CD4-positive, alpha-beta T cell (primary cell): ENCODE results near the gene FRZB. TPM values are rescaled to one million over a fixed set of nuclear protein-coding genes. Genes with fewer than 3 reads are reported as not detected.

ENCODE experiments used
- ATAC-seq: fragments of 200-7000 bp; cut with Tn5 transposase; one replicate; pipeline ENCODE4 v1.10.0; 2022; ENCODE audit warnings: mild to moderate bottlenecking; ENCODE audit not compliant: poor library complexity
- CTCF ChIA-PET: fragments of 350-600 bp; sonication (Branson Sonifier 250); formaldehyde crosslinking; loops from one replicate; lab custom pipeline; 2021; ENCODE audit warnings: antibody characterized with exemption, inconsistent platforms; lab: Charles Lee
- POLR2A ChIA-PET: fragments of 350-600 bp; sonication (Branson Sonifier 250); formaldehyde crosslinking; loops from one replicate; lab custom pipeline; 2021; ENCODE audit warnings: antibody characterized with exemption, inconsistent platforms; lab: Charles Lee
- DNase-seq, 14 experiments: peaks; one replicate each; pipeline ENCODE4 v3.0.0-alpha.2; 2013 to 2020; ENCODE audit warnings: mixed read lengths in 2 of 14
- H3K27ac ChIP-seq, 2 donors: one replicate each; pipeline versions ENCODE4 v1.5.1 to v1.7.0; 2013; ENCODE audit warnings: low read length in 2 of 2, low read depth in 1 of 2, mild to moderate bottlenecking in 1 of 2
- H3K27me3 ChIP-seq, 2 experiments: 1 replicate in 1 of 2; 2 replicates in 1 of 2; pipeline versions ENCODE4 v1.6.1 to v1.7.0; 2013; ENCODE audit warnings: low read length in 2 of 2, control low read depth in 1 of 2, mild to moderate bottlenecking in 1 of 2, moderate library complexity in 1 of 2; ENCODE audit not compliant: insufficient read depth in 2 of 2, control insufficient read depth in 1 of 2
- H3K36me3 ChIP-seq: one replicate; pipeline ENCODE4 v1.6.1; 2013; ENCODE audit warnings: low read length, control low read depth; ENCODE audit not compliant: insufficient read depth
- H3K4me1 ChIP-seq: one replicate; pipeline ENCODE4 v1.6.1; 2013; ENCODE audit warnings: low read length, control low read depth; ENCODE audit not compliant: insufficient read depth
- H3K4me3 ChIP-seq: one replicate; pipeline ENCODE4 v1.5.1; 2013; ENCODE audit warnings: mild to moderate bottlenecking, low read length, moderate library complexity
- H3K9me3 ChIP-seq, 2 experiments: 1 replicate in 1 of 2; 2 replicates in 1 of 2; pipeline versions ENCODE4 v1.6.1 to v1.7.0; 2013; ENCODE audit warnings: low read length in 2 of 2, mild to moderate bottlenecking in 2 of 2, control low read depth in 1 of 2, moderate library complexity in 1 of 2; ENCODE audit not compliant: control insufficient read depth in 1 of 2, insufficient read depth in 1 of 2
- H3K27ac Mint-ChIP-seq: one replicate; pipeline ENCODE4 v1.8.0; 2020; ENCODE audit warnings: mixed read lengths
- H3K27me3 Mint-ChIP-seq: one replicate; pipeline ENCODE4 v1.8.0; 2021; ENCODE audit warnings: mixed read lengths
- H3K36me3 Mint-ChIP-seq: one replicate; pipeline ENCODE4 v1.8.0; 2021; ENCODE audit warnings: low read depth, mixed read lengths
- H3K4me1 Mint-ChIP-seq: one replicate; pipeline ENCODE4 v1.8.0; 2021; ENCODE audit warnings: low read depth, mixed read lengths
- H3K4me3 Mint-ChIP-seq: one replicate; pipeline ENCODE4 v1.8.0; 2020; ENCODE audit warnings: mild to moderate bottlenecking, mixed read lengths
- H3K9me3 Mint-ChIP-seq: one replicate; pipeline ENCODE4 v1.8.0; 2020; ENCODE audit warnings: mixed read lengths
- CTCF ChIP-seq: fragments of 200-600 bp; IDR thresholded peaks from one replicate; pipeline ENCODE4 v1.8.0; 2022; ENCODE audit warnings: antibody characterized with exemption, mild to moderate bottlenecking
- intact Hi-C, 2 experiments: fragments of 100-400 bp; cut with DNase I in 1 of 2; cut with micrococcal nuclease in 1 of 2; formaldehyde crosslinking; loops; one replicate each; pipeline versions ENCODE4 v1.15.1 to v1.9.0; 2023 to 2025; cut with DNase I, micrococcal nuclease
- total RNA-seq, 174 experiments: library from RNA in 2 of 174; stranded (reverse) in 2 of 174; gene quantifications; one replicate each; pipeline ENCODE4 v1.2.3 and lab custom pipeline; 2021 to 2026

Gene FRZB
- total RNA-seq, 2 experiments from 2014 or later, result not detected

- no peak overlapping the region for H3K4me3 Mint-ChIP-seq
- DNase-seq, result no peak
- no peaks in the 10 kb centered on the region for H3K4me1 ChIP-seq
- H3K27ac Mint-ChIP-seq, result no peak overlapping the region
- intact Hi-C loops, result no loop called here
- CTCF ChIA-PET, result no interaction called here
- H3K9me3 ChIP-seq, result no peaks in the 10 kb centered on the region
- no peaks in the 10 kb centered on the region for H3K9me3 Mint-ChIP-seq
- H3K4me3 ChIP-seq, result no peak overlapping the region
- TF ChIP-seq CTCF, result no peak
- no peaks in the 10 kb centered on the region for H3K4me1 Mint-ChIP-seq
- no peak for ATAC-seq
- H3K27ac ChIP-seq, result no peak overlapping the region
- H3K27me3 ChIP-seq, result no peaks in the 10 kb centered on the region
- H3K36me3 Mint-ChIP-seq, result no peaks in the 10 kb centered on the region
- H3K27me3 Mint-ChIP-seq, result peaks cover 29% of the 10 kb centered on the region
- POLR2A ChIA-PET, result no interaction called here
- no peaks in the 10 kb centered on the region for H3K36me3 ChIP-seq
Observed at GRCh38 chr2:182814804-182815203, 51.6 kb downstream of the FRZB start.

GRCh38 chr2:182814380-182814779 is 52.1 kb downstream of the FRZB start:
- DNase-seq (no peak), ATAC-seq (no peak)
- no peaks in the 10 kb centered on the region for H3K9me3 Mint-ChIP-seq
- no peaks in the 10 kb centered on the region for H3K36me3 Mint-ChIP-seq
- no peaks in the 10 kb centered on the region for H3K4me1 Mint-ChIP-seq
- no peaks in the 10 kb centered on the region for H3K4me1 ChIP-seq
- H3K27me3 Mint-ChIP-seq, result peaks cover 29% of the 10 kb centered on the region
- H3K9me3 ChIP-seq, result no peaks in the 10 kb centered on the region
- no peak overlapping the region for H3K4me3 ChIP-seq
- H3K27me3 ChIP-seq, result no peaks in the 10 kb centered on the region
- ChIA-PET CTCF (no interaction called here), POLR2A (no interaction called here)
- TF ChIP-seq CTCF, result no peak
- intact Hi-C loops, result no loop called here
- H3K4me3 Mint-ChIP-seq, result no peak overlapping the region
- H3K27ac ChIP-seq, result no peak overlapping the region
- no peak overlapping the region for H3K27ac Mint-ChIP-seq
- H3K36me3 ChIP-seq, result no peaks in the 10 kb centered on the region

- H3K4me3 ChIP-seq, result no peak overlapping the region
- no peaks in the 10 kb centered on the region for H3K4me1 ChIP-seq
- Mint-ChIP-seq H3K27me3 (peaks cover 19% of the 10 kb centered on the region), H3K36me3 (no peaks in the 10 kb centered on the region), H3K4me3 (no peak overlapping the region), H3K9me3 (no peaks in the 10 kb centered on the region), H3K4me1 (no peaks in the 10 kb centered on the region), H3K27ac (no peak overlapping the region)
- H3K36me3 ChIP-seq, result no peaks in the 10 kb centered on the region
- no peak for TF ChIP-seq CTCF
- no peaks in the 10 kb centered on the region for H3K27me3 ChIP-seq
- H3K27ac ChIP-seq, result no peak overlapping the region
- CTCF ChIA-PET, result no interaction called here
- intact Hi-C loops, result no loop called here
- DNase-seq (no peak), ATAC-seq (no peak)
- POLR2A ChIA-PET, result no interaction called here
- no peaks in the 10 kb centered on the region for H3K9me3 ChIP-seq
Observed at GRCh38 chr2:182810087-182810486, 56.4 kb downstream of the FRZB start.
